Measurements from ENCODE around the gene RDX. TPM values are rescaled to one million over a fixed set of nuclear protein-coding genes. Genes with fewer than 3 reads are reported as not detected.
"Not testable (repeated sequence)": the region's sequence is repeated elsewhere in the genome, so short reads cannot be mapped to it uniquely, and the experiment has no call there.

RDX gene
- total and polyA plus RNA-seq, 9 donors = 34.8 to 80.5 (median 72.3) TPM

GRCh38 chr11:110208678-110209312 lies 87.6 kb downstream of the RDX start:
- DNase-seq; H3K36me3 ChIP-seq (ENCODE audit: control insufficient read depth, insufficient read depth, low read length); H3K4me1 ChIP-seq (ENCODE audit: control insufficient read depth, insufficient read depth, low read length); H3K4me3 ChIP-seq (ENCODE audit: low read length); H3K27me3 ChIP-seq (ENCODE audit: control insufficient read depth, insufficient read depth, low read length); H3K27ac ChIP-seq (ENCODE audit: low read length); H3K9me3 ChIP-seq (replicated peaks; ENCODE audit: control insufficient read depth, low read depth, low read length): not testable (repeated sequence)
- WGBS (ENCODE audit: insufficient coverage) = 100% methylated on average over 2 of the region's 29 CpGs

- Histone ChIP-seq H3K27me3 (ENCODE audit: control insufficient read depth, insufficient read depth, low read length) (no peaks in the 10 kb centered on the region), H3K4me1 (ENCODE audit: control insufficient read depth, insufficient read depth, low read length) (no peaks in the 10 kb centered on the region), H3K27ac (ENCODE audit: low read length) (no peak overlapping the region), H3K9me3 (replicated peaks; ENCODE audit: control insufficient read depth, low read depth, low read length) (no peaks in the 10 kb centered on the region), H3K4me3 (ENCODE audit: low read length) (no peak overlapping the region), H3K36me3 (ENCODE audit: control insufficient read depth, insufficient read depth, low read length) (no peaks in the 10 kb centered on the region)
- WGBS (ENCODE audit: insufficient coverage) = 52% methylated on average over 6 of the region's 6 CpGs
- peak; percentile 74 for DNase-seq
These were observed 89.3 kb downstream of the RDX start for GRCh38 chr11:110207123-110207522.

- no CpG with 5 or more reads among the region's 10 CpGs for WGBS (ENCODE audit: insufficient coverage)
- H3K36me3 ChIP-seq (ENCODE audit: control insufficient read depth, insufficient read depth, low read length) = no peaks in the 10 kb centered on the region
- H3K27ac ChIP-seq (ENCODE audit: low read length) = no peak overlapping the region
- no peak for DNase-seq
- no peaks in the 10 kb centered on the region for H3K9me3 ChIP-seq (replicated peaks; ENCODE audit: control insufficient read depth, low read depth, low read length)
- H3K4me1 ChIP-seq (ENCODE audit: control insufficient read depth, insufficient read depth, low read length) = no peaks in the 10 kb centered on the region
- no peak overlapping the region for H3K4me3 ChIP-seq (ENCODE audit: low read length)
- H3K27me3 ChIP-seq (ENCODE audit: control insufficient read depth, insufficient read depth, low read length) = no peaks in the 10 kb centered on the region
These were observed 95.6 kb downstream of the RDX start for GRCh38 chr11:110200836-110201235.

- no peaks in the 10 kb centered on the region for H3K4me1 ChIP-seq (ENCODE audit: control insufficient read depth, insufficient read depth, low read length)
- no peak for DNase-seq
- H3K27ac ChIP-seq (ENCODE audit: low read length) = no peak overlapping the region
- no peaks in the 10 kb centered on the region for H3K9me3 ChIP-seq (replicated peaks; ENCODE audit: control insufficient read depth, low read depth, low read length)
- H3K27me3 ChIP-seq (ENCODE audit: control insufficient read depth, insufficient read depth, low read length) = no peaks in the 10 kb centered on the region
- H3K4me3 ChIP-seq (ENCODE audit: low read length) = no peak overlapping the region
- 72% methylated on average over 2 of the region's 6 CpGs for WGBS (ENCODE audit: insufficient coverage)
- no peaks in the 10 kb centered on the region for H3K36me3 ChIP-seq (ENCODE audit: control insufficient read depth, insufficient read depth, low read length)
These were observed 96.2 kb downstream of the RDX start for GRCh38 chr11:110200241-110200640.

- no peak overlapping the region for H3K4me3 ChIP-seq (ENCODE audit: low read length)
- no peak for DNase-seq
- no peak overlapping the region for H3K27ac ChIP-seq (ENCODE audit: low read length)
- no peaks in the 10 kb centered on the region for H3K9me3 ChIP-seq (replicated peaks; ENCODE audit: control insufficient read depth, low read depth, low read length)
- H3K4me1 ChIP-seq (ENCODE audit: control insufficient read depth, insufficient read depth, low read length) = no peaks in the 10 kb centered on the region
- H3K27me3 ChIP-seq (ENCODE audit: control insufficient read depth, insufficient read depth, low read length) = no peaks in the 10 kb centered on the region
- no peaks in the 10 kb centered on the region for H3K36me3 ChIP-seq (ENCODE audit: control insufficient read depth, insufficient read depth, low read length)
- 50% methylated on average over 1 of the region's 4 CpGs for WGBS (ENCODE audit: insufficient coverage)
These were observed 97.0 kb downstream of the RDX start for GRCh38 chr11:110199184-110199981.

- WGBS (ENCODE audit: insufficient coverage) = 88% methylated on average over 6 of the region's 9 CpGs
- no peak for DNase-seq
These were observed 98.2 kb downstream of the RDX start for GRCh38 chr11:110198031-110198729.

GRCh38 chr11:110196884-110197420 lies 99.5 kb downstream of the RDX start:
- Histone ChIP-seq H3K4me1 (ENCODE audit: control insufficient read depth, insufficient read depth, low read length) (no peaks in the 10 kb centered on the region), H3K36me3 (ENCODE audit: control insufficient read depth, insufficient read depth, low read length) (no peaks in the 10 kb centered on the region), H3K27ac (ENCODE audit: low read length) (no peak overlapping the region), H3K4me3 (ENCODE audit: low read length) (no peak overlapping the region), H3K9me3 (replicated peaks; ENCODE audit: control insufficient read depth, low read depth, low read length) (no peaks in the 10 kb centered on the region), H3K27me3 (ENCODE audit: control insufficient read depth, insufficient read depth, low read length) (no peaks in the 10 kb centered on the region)
- 81% methylated on average over 4 of the region's 9 CpGs for WGBS (ENCODE audit: insufficient coverage)
- no peak for DNase-seq

More at GRCh38 chr11:110198031-110198729, 98.2 kb downstream of the RDX start:
- Histone ChIP-seq H3K36me3 (ENCODE audit: control insufficient read depth, insufficient read depth, low read length) (no peaks in the 10 kb centered on the region), H3K4me3 (ENCODE audit: low read length) (no peak overlapping the region), H3K27me3 (ENCODE audit: control insufficient read depth, insufficient read depth, low read length) (no peaks in the 10 kb centered on the region), H3K9me3 (replicated peaks; ENCODE audit: control insufficient read depth, low read depth, low read length) (no peaks in the 10 kb centered on the region), H3K4me1 (ENCODE audit: control insufficient read depth, insufficient read depth, low read length) (no peaks in the 10 kb centered on the region), H3K27ac (ENCODE audit: low read length) (no peak overlapping the region)

GRCh38 chr11:110196241-110196754 lies 100.1 kb downstream of the RDX start:
- no peaks in the 10 kb centered on the region for H3K27me3 ChIP-seq (ENCODE audit: control insufficient read depth, insufficient read depth, low read length)
- H3K4me1 ChIP-seq (ENCODE audit: control insufficient read depth, insufficient read depth, low read length) = no peaks in the 10 kb centered on the region
- H3K4me3 ChIP-seq (ENCODE audit: low read length) = no peak overlapping the region
- no peaks in the 10 kb centered on the region for H3K36me3 ChIP-seq (ENCODE audit: control insufficient read depth, insufficient read depth, low read length)
- no CpG with 5 or more reads among the region's 5 CpGs for WGBS (ENCODE audit: insufficient coverage)
- no peaks in the 10 kb centered on the region for H3K9me3 ChIP-seq (replicated peaks; ENCODE audit: control insufficient read depth, low read depth, low read length)
- no peak overlapping the region for H3K27ac ChIP-seq (ENCODE audit: low read length)
- DNase-seq = no peak

- H3K4me3 ChIP-seq (ENCODE audit: low read length); H3K9me3 ChIP-seq (replicated peaks; ENCODE audit: control insufficient read depth, low read depth, low read length); H3K4me1 ChIP-seq (ENCODE audit: control insufficient read depth, insufficient read depth, low read length); H3K27me3 ChIP-seq (ENCODE audit: control insufficient read depth, insufficient read depth, low read length); H3K27ac ChIP-seq (ENCODE audit: low read length); H3K36me3 ChIP-seq (ENCODE audit: control insufficient read depth, insufficient read depth, low read length); DNase-seq: not testable (repeated sequence)
- no CpG with 5 or more reads among the region's 10 CpGs for WGBS (ENCODE audit: insufficient coverage)
These were observed 102.1 kb downstream of the RDX start for GRCh38 chr11:110194211-110194766.
